ENCODE results near the gene FABP1. TPM values are rescaled to one million over a fixed set of nuclear protein-coding genes. Genes with fewer than 3 reads are reported as not detected.
A peak's percentile ranks its signal among the peaks of the same experiment; 100 is the strongest.

Gene FABP1
- polyA plus RNA-seq, 2 of the 4 experiments (the other 2 are of a cell fraction): not detected

GRCh38 chr2:88167740-88168139, 39.9 kb upstream of the FABP1 start:
- 53% methylated on average over 2 of the region's 2 CpGs for WGBS (ENCODE audit: missing lambda C conversion rate)
- H3K4me1 ChIP-seq: no peaks in the 10 kb centered on the region
- H3K4me2 ChIP-seq: no peak overlapping the region
- ChIA-PET POLR2A (no interaction called here), CTCF (interaction anchor here (1.4 to 2.3 kb wide), 2 partner anchors 8 to 107 kb away, joined by 3 to 12 read pairs; no protein-coding TSS in a partner anchor)
- ATAC-seq (no peak), DNase-seq (ENCODE audit: low read depth in 1 of 2, low spot score in 1 of 2) (no peak), FAIRE-seq (no peak)
- no peak overlapping the region for H3K4me3 ChIP-seq
- H3K9me3 ChIP-seq: no peaks in the 10 kb centered on the region
- peak; percentile 70 for TF ChIP-seq MAFK (IDR thresholded peaks at IDR 0.05; ENCODE audit: partially characterized antibody)
- TF ChIP-seq POLR2AphosphoS2 (conservative IDR thresholded peaks at IDR 0.05; ENCODE audit: low read length): no peak
- TF ChIP-seq HOXA7 (CRISPR knock-in tag; IDR thresholded peaks at IDR 0.05): no peak
- TF ChIP-seq POLR2A (IDR thresholded peaks at IDR 0.05; ENCODE audit: low read length): no peak
- no peak for TF ChIP-seq FOSL2 (IDR thresholded peaks at IDR 0.05)
- no peak for TF ChIP-seq FOSL2 (CRISPR knock-in tag; IDR thresholded peaks at IDR 0.05)
- TF ChIP-seq HES2 (IDR thresholded peaks at IDR 0.05): no peak
- no peak for TF ChIP-seq CBX2 (IDR thresholded peaks at IDR 0.05; ENCODE audit: borderline replicate concordance, low read depth)
- no peak overlapping the region for H3K27ac ChIP-seq

GRCh38 chr2:88165332-88166003, 37.6 kb upstream of the FABP1 start:
- TF ChIP-seq SMC3 (IDR thresholded peaks at IDR 0.05) (no peak), FOSL2 (IDR thresholded peaks at IDR 0.05) (no peak), FOSL2 (CRISPR knock-in tag; IDR thresholded peaks at IDR 0.05) (no peak), HEYL (CRISPR knock-in tag; IDR thresholded peaks at IDR 0.05) (no peak)
- no peaks in the 10 kb centered on the region for H3K4me1 ChIP-seq
- WGBS (ENCODE audit: missing lambda C conversion rate): 0% methylated on average over 1 of the region's 1 CpG
- CTCF ChIA-PET: interaction anchor here (1.0 to 1.2 kb wide), 2 partner anchors 25 to 105 kb away, joined by 3 read pairs; no protein-coding TSS in a partner anchor
- H3K4me3 ChIP-seq: no peak overlapping the region
- no peaks in the 10 kb centered on the region for H3K9me3 ChIP-seq
- H3K27ac ChIP-seq: no peak overlapping the region
- FAIRE-seq (no peak), DNase-seq (ENCODE audit: low read depth in 1 of 2, low spot score in 1 of 2) (no peak), ATAC-seq (no peak)
- H3K4me2 ChIP-seq: no peak overlapping the region
- POLR2A ChIA-PET: no interaction called here

GRCh38 chr2:88161446-88162244, 33.8 kb upstream of the FABP1 start:
- TF ChIP-seq RARB (CRISPR knock-in tag; IDR thresholded peaks at IDR 0.05): no peak
- TF ChIP-seq ZNF302 (CRISPR knock-in tag; IDR thresholded peaks at IDR 0.05): no peak
- Histone ChIP-seq H3K27ac (no peak overlapping the region), H3K4me3 (no peak overlapping the region), H3K9me3 (no peaks in the 10 kb centered on the region), H3K4me1 (no peaks in the 10 kb centered on the region), H3K4me2 (no peak overlapping the region)
- CTCF ChIA-PET: interaction anchor here (1.1 to 10.1 kb wide), 5 partner anchors 11 to 101 kb away, joined by 3 to 181 read pairs (median 4); no protein-coding TSS in a partner anchor
- ATAC-seq (no peak), DNase-seq (ENCODE audit: low read depth in 1 of 2, low spot score in 1 of 2) (no peak), FAIRE-seq (no peak)
- 49% methylated on average over 11 of the region's 11 CpGs for WGBS (ENCODE audit: missing lambda C conversion rate)
- POLR2A ChIA-PET: interaction anchor here (1.2 kb wide), 1 partner anchor 145 kb away, joined by 3 read pairs; the partner anchor contains the start of gene RNU2-63P

- TF ChIP-seq KDM5A (IDR thresholded peaks at IDR 0.05) (no peak), POLR2A (IDR thresholded peaks at IDR 0.05; ENCODE audit: low read length) (no peak), NFE2L2 (conservative IDR thresholded peaks at IDR 0.05; ENCODE audit: low read length) (no peak), EHMT2 (IDR thresholded peaks at IDR 0.05; ENCODE audit: low read depth) (no peak), MYC (IDR thresholded peaks at IDR 0.05; ENCODE audit: borderline replicate concordance, low read length) (no peak), TFCP2L1 (CRISPR knock-in tag; IDR thresholded peaks at IDR 0.05) (no peak), EP300 (IDR thresholded peaks at IDR 0.05) (no peak), ELK1 (IDR thresholded peaks at IDR 0.05; ENCODE audit: low read depth, low read length) (no peak), SREBF2 (IDR thresholded peaks at IDR 0.05) (no peak), ZNF302 (CRISPR knock-in tag; IDR thresholded peaks at IDR 0.05) (no peak), RARB (CRISPR knock-in tag; IDR thresholded peaks at IDR 0.05) (no peak), JUNB (IDR thresholded peaks at IDR 0.05) (no peak), HMGXB4 (CRISPR knock-in tag; IDR thresholded peaks at IDR 0.05; ENCODE audit: borderline replicate concordance) (no peak), CBX2 (IDR thresholded peaks at IDR 0.05; ENCODE audit: borderline replicate concordance, low read depth) (no peak), PHF8 (IDR thresholded peaks at IDR 0.05; ENCODE audit: borderline replicate concordance, low read depth) (no peak), HEYL (CRISPR knock-in tag; IDR thresholded peaks at IDR 0.05) (no peak), HDAC2 (IDR thresholded peaks at IDR 0.05) (no peak)
- ChIA-PET POLR2A (interaction anchor here (1.1 to 1.2 kb wide), 2 partner anchors 100 to 144 kb away, joined by 3 to 7 read pairs; partner anchors contain the start of gene RNU2-63P), CTCF (interaction anchor here (0.6 to 10.1 kb wide), 35 partner anchors 8 to 294 kb away, joined by 3 to 181 read pairs (median 4); partner anchors contain the start of genes RNU2-63P and SMYD1)
- no peak for ATAC-seq
- no peak for DNase-seq (ENCODE audit: low read depth in 1 of 2, low spot score in 1 of 2)
- Histone ChIP-seq H3K4me2 (no peak overlapping the region), H3K27ac (no peak overlapping the region), H3K4me3 (no peak overlapping the region), H3K4me1 (no peaks in the 10 kb centered on the region), H3K9me3 (no peaks in the 10 kb centered on the region)
- 66% methylated on average over 7 of the region's 7 CpGs for WGBS (ENCODE audit: missing lambda C conversion rate)
- FAIRE-seq: no peak
Observed at GRCh38 chr2:88160517-88160916, 32.7 kb upstream of the FABP1 start.
